Peyer's patch (tissue), 4 donors: Measurements from ENCODE around the gene PER1. TPM values are rescaled to one million over a fixed set of nuclear protein-coding genes. Genes with fewer than 3 reads are reported as not detected.

ENCODE experiments used
- DNase-seq, 3 donors: peaks; one replicate each; pipeline ENCODE4 v3.0.0-alpha.2; 2017 to 2019
- H3K27ac ChIP-seq, 4 donors: fragments of 200-600 bp; sonication (generic); one replicate each; pipeline ENCODE4 v1.5.1; 2016 to 2019
- H3K27me3 ChIP-seq, 2 donors: fragments of 200-600 bp; sonication (generic); one replicate each; pipeline ENCODE4 v1.5.1; 2019
- H3K36me3 ChIP-seq, 3 donors: fragments of 200-600 bp; sonication (generic); one replicate each; pipeline ENCODE4 v1.5.1; 2016 to 2019
- H3K4me1 ChIP-seq, 4 donors: fragments of 200-600 bp; sonication (generic); one replicate each; pipeline ENCODE4 v1.5.1; 2016 to 2019
- H3K4me3 ChIP-seq, 4 donors: fragments of 200-600 bp; sonication (generic); 1 replicate in 3 of 4; 2 replicates in 1 of 4; pipeline ENCODE4 v1.5.1; 2016 to 2019; ENCODE audit warnings: mild to moderate bottlenecking in 1 of 4
- H3K9me3 ChIP-seq, 4 donors: fragments of 200-600 bp; sonication (generic); one replicate each; pipeline ENCODE4 v1.5.1; 2016 to 2019; ENCODE audit warnings: mild to moderate bottlenecking in 1 of 4
- CTCF ChIP-seq, 6 experiments: fragments of 450-650 bp in 4 of 6; fragments of 200-600 bp in 2 of 6; sonication (generic) in 1 of 6; IDR thresholded peaks; one replicate each; pipeline ENCODE4 v1.5.1; 2017 to 2019; ENCODE audit warnings: antibody characterized with exemption in 6 of 6, mild to moderate bottlenecking in 3 of 6, moderate library complexity in 1 of 6
- POLR2A ChIP-seq, 2 donors: fragments of 450-650 bp; IDR thresholded peaks; one replicate each; pipeline ENCODE4 v1.5.1; 2017; ENCODE audit warnings: antibody characterized with exemption in 2 of 2, mild to moderate bottlenecking in 2 of 2, moderate library complexity in 2 of 2
- total RNA-seq, 4 donors: library from RNA; depleted of rRNA; stranded (reverse); fragments of >200 nt; gene quantifications; one replicate each; pipeline ENCODE4 v1.1.0, GENCODE V29; 2016

The PER1 gene
- total RNA-seq, 4 donors from 2014 or later, result 67.6 to 143 (median 119) TPM

GRCh38 chr17:8163978-8164814 is 12.0 kb upstream of the PER1 start:
- peaks cover 0 to 20% (median 0%) of the 10 kb centered on the region in 3 donors for H3K36me3 ChIP-seq
- no peaks in the 10 kb centered on the region for H3K27me3 ChIP-seq
- H3K9me3 ChIP-seq, result no peaks in the 10 kb centered on the region
- peak; percentile 77 to 93 (median 84) for DNase-seq
- H3K4me1 ChIP-seq, result peaks cover 9 to 45% (median 16%) of the 10 kb centered on the region in 4 donors
- TF ChIP-seq POLR2A (IDR thresholded peaks at IDR 0.05) (no peak), CTCF (IDR thresholded peaks at IDR 0.05) (no peak)
- peak overlapping the region; percentile 99 to 100 (median 100) for H3K27ac ChIP-seq
- peak overlapping the region in 1 of 4 donors; percentile 99 for H3K4me3 ChIP-seq

GRCh38 chr17:8162997-8163977 is 11.1 kb upstream of the PER1 start:
- Histone ChIP-seq H3K27ac (peak overlapping the region; percentile 99 to 100 (median 100)), H3K4me3 (peak overlapping the region; percentile 99 to 100 (median 100)), H3K9me3 (no peaks in the 10 kb centered on the region), H3K27me3 (no peaks in the 10 kb centered on the region), H3K36me3 (peaks cover 0 to 22% (median 0%) of the 10 kb centered on the region in 3 donors), H3K4me1 (peaks cover 9 to 53% (median 18%) of the 10 kb centered on the region in 4 donors)
- peak in 1 of 3 donors; percentile 52 for DNase-seq
- TF ChIP-seq CTCF (IDR thresholded peaks at IDR 0.05), result no peak
- TF ChIP-seq POLR2A (IDR thresholded peaks at IDR 0.05), result no peak

GRCh38 chr17:8162233-8162996 is 10.2 kb upstream of the PER1 start, which contains the start of gene VAMP2:
TSS of gene VAMP2 (minus strand) at chr17:8162948. CDS start at chr17:8162879, 69 bp downstream.
- peaks cover 9 to 55% (median 18%) of the 10 kb centered on the region in 4 donors for H3K4me1 ChIP-seq
- no peaks in the 10 kb centered on the region for H3K9me3 ChIP-seq
- peak; percentile 74 to 90 (median 86) for DNase-seq
- H3K36me3 ChIP-seq, result peaks cover 0 to 22% (median 0%) of the 10 kb centered on the region in 3 donors
- H3K27me3 ChIP-seq, result no peaks in the 10 kb centered on the region
- H3K4me3 ChIP-seq, result peak within 1 kb of the TSS; percentile 99 to 100 (median 100)
- TF ChIP-seq CTCF (IDR thresholded peaks at IDR 0.05) (peak in 4 of 6 experiments; percentile 8 to 25 (median 24)), POLR2A (IDR thresholded peaks at IDR 0.05) (peak; percentile 53 to 78)
- H3K27ac ChIP-seq, result peak within 1 kb of the TSS; percentile 99 to 100 (median 100)

- DNase-seq, result peak in 1 of 3 donors; percentile 51
- Histone ChIP-seq H3K36me3 (peaks cover 0 to 22% (median 0%) of the 10 kb centered on the region in 3 donors), H3K27me3 (no peaks in the 10 kb centered on the region), H3K9me3 (no peaks in the 10 kb centered on the region), H3K4me1 (peaks cover 9 to 58% (median 20%) of the 10 kb centered on the region in 4 donors), H3K27ac (peak overlapping the region; percentile 99 to 100 (median 100)), H3K4me3 (peak overlapping the region; percentile 99 to 100 (median 100))
- TF ChIP-seq CTCF (IDR thresholded peaks at IDR 0.05), result no peak
- no peak for TF ChIP-seq POLR2A (IDR thresholded peaks at IDR 0.05)
Measured at GRCh38 chr17:8161289-8162232, 9.4 kb upstream of the PER1 start.
